Muscle layer of colon (tissue), 2 donors: ENCODE measurements around the gene ALLC.

Source experiments
- H3K27ac ChIP-seq: one replicate; pipeline ENCODE4 v1.7.0; 2013; ENCODE audit warnings: low read depth, mild to moderate bottlenecking, low read length, moderate library complexity
- H3K27me3 ChIP-seq, 2 donors: one replicate each; pipeline ENCODE4 v1.7.0; 2013; ENCODE audit warnings: low read length in 2 of 2, mild to moderate bottlenecking in 2 of 2; ENCODE audit not compliant: insufficient read depth in 2 of 2, control insufficient read depth in 1 of 2
- H3K36me3 ChIP-seq: one replicate; pipeline ENCODE4 v1.7.0; 2013; ENCODE audit warnings: mild to moderate bottlenecking, low read length; ENCODE audit not compliant: insufficient read depth
- H3K4me1 ChIP-seq: one replicate; pipeline ENCODE4 v1.7.0; 2013; ENCODE audit warnings: mild to moderate bottlenecking, low read length; ENCODE audit not compliant: insufficient read depth
- H3K4me3 ChIP-seq, 2 donors: one replicate each; pipeline ENCODE4 v1.7.0; 2013; ENCODE audit warnings: low read length in 2 of 2, low read depth in 1 of 2, mild to moderate bottlenecking in 1 of 2, moderate library complexity in 1 of 2
- H3K9ac ChIP-seq: one replicate; pipeline ENCODE4 v1.7.0; 2013; ENCODE audit warnings: low read length
- H3K9me3 ChIP-seq: one replicate; pipeline ENCODE4 v1.7.0; 2013; ENCODE audit warnings: mild to moderate bottlenecking, low read length
- donor health status: abdominal sarcoma.
- donor health status: Adenocarcinoma of cecum.

The ALLC gene

GRCh38 chr2:3737128-3737527 is 79.1 kb downstream of the ALLC start:
- H3K27me3 ChIP-seq = no peaks in the 10 kb centered on the region
- H3K4me1 ChIP-seq = no peaks in the 10 kb centered on the region
- H3K36me3 ChIP-seq = no peaks in the 10 kb centered on the region
- H3K9ac ChIP-seq = no peak overlapping the region
- H3K27ac ChIP-seq = no peak overlapping the region
- H3K4me3 ChIP-seq = no peak overlapping the region
- H3K9me3 ChIP-seq = no peaks in the 10 kb centered on the region

DNA sequence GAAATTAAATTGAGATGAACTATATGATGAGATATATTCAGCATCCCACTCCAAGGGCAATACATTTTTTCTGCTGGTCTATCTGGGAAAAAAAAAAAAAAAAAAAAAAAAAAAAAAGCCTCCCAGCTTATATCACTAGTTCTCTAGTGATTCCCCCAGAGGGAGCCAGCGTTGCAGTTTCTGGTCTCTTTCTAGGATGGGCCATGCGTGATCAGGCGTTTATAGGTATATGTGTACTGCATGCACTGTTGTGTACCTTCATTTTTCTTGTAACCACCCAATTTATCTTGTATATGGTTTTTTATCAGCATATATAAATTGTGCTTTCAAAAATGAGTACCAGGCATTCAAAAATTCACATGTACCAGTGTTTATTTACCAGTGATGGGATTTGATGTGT is 80.5 kb downstream of the ALLC start:
- Histone ChIP-seq H3K27ac (no peak overlapping the region), H3K27me3 (no peaks in the 10 kb centered on the region), H3K9ac (no peak overlapping the region), H3K36me3 (no peaks in the 10 kb centered on the region), H3K4me1 (no peaks in the 10 kb centered on the region), H3K9me3 (no peaks in the 10 kb centered on the region), H3K4me3 (no peak overlapping the region)

DNA sequence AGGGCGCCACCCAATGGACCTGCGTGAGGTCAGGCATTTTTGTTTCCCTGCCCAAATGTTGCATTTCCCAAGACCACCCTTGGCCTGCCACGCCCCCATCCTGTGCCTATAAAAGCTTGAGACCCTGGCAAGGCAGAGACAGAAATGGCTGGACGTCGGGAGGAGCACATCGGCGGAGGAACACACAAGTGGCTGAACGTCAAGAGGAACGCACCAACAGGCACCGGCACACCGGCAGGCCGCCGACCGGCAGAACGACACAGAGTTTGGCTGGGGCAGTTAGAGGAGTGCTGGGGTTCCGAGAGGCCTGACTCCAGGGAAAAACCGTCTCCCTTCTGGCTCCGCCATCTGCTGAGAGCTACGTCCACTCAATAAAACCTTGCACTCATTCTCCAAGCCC is 81.3 kb downstream of the ALLC start:
- Histone ChIP-seq H3K36me3 (no peaks in the 10 kb centered on the region), H3K4me3 (no peak overlapping the region), H3K9ac (no peak overlapping the region), H3K4me1 (no peaks in the 10 kb centered on the region), H3K9me3 (no peaks in the 10 kb centered on the region), H3K27me3 (no peaks in the 10 kb centered on the region), H3K27ac (no peak overlapping the region)

GRCh38 chr2:3741396-3741795 is 83.4 kb downstream of the ALLC start:
- Histone ChIP-seq H3K9ac (no peak overlapping the region), H3K9me3 (no peaks in the 10 kb centered on the region)

DNA sequence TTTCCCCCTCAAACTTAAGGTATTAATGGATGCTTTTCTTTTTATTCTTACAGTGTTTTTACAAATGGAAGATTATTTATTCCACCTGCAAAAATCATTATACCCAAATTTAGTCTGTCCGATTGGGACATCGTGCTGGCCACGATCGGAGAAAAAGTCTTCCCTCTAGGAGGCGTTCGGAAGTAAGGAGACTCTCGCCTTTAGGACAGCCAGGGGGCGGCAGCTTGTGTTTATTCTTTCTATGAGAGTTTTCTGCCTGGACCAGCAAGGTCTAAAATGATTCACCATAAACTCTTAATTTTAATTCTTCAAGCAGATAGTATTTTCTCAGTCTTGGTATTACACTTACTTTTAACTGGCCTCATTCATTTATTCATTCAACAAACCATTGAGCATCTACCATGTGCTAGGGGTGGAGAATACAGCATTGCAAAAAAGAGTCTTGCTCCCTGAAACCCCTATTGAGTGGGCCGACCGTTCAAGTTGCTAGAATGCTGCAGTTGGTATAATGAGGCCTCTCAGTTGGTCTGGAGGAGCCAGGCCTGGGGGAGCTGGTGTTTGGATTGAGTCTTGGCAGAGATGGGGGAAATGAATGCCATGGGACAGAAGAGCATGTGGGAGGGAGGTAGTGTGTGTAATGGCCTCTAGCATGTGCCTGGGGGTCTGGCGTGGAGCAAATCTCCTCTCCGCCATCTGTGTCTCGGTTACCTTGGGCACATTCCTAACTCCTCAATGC is 84.0 kb downstream of the ALLC start:
- no peaks in the 10 kb centered on the region for H3K36me3 ChIP-seq
- no peaks in the 10 kb centered on the region for H3K9me3 ChIP-seq

More at GRCh38 chr2:3741396-3741795, 83.4 kb downstream of the ALLC start:
- Histone ChIP-seq H3K36me3 (no peaks in the 10 kb centered on the region), H3K4me3 (no peak overlapping the region), H3K27ac (no peak overlapping the region), H3K4me1 (no peaks in the 10 kb centered on the region), H3K27me3 (no peaks in the 10 kb centered on the region)

DNA sequence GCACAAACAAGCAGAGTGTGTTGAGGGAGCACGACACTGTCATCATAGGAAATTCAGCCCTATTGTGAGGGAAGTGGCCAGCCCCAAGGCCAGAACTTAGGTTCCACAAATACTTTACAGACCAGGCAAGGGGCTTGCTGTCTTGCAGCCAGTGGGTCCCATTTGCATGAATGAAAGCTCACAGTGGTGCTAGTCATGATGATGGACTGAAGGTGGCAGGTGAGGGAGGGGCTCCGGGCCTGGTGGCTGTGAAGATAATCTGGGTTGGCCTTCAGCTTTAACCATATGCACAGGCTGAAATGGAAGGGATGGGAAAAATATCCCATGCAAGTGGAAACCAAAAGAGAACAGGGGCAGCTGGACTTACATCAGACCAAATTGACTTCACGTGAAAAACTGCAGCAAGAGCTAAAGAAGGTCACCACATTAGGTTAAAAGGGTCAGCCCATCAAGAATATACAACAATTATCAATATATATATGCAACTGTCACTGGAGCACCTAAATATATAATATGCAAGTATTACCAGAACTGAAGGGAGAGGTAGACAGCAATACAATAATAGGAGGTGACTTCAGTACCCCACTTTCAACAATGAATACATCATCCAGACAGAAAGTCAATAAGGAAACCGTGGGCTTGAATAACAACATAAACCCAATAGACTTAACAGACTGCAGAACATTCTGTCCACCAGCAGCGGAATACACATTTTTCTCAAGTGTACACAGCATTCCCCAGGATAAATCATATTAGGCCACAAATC is 84.9 kb downstream of the ALLC start:
- no peaks in the 10 kb centered on the region for H3K4me1 ChIP-seq
- H3K9me3 ChIP-seq = no peaks in the 10 kb centered on the region
- no peaks in the 10 kb centered on the region for H3K36me3 ChIP-seq
- no peak overlapping the region for H3K9ac ChIP-seq
- no peaks in the 10 kb centered on the region for H3K27me3 ChIP-seq
- H3K27ac ChIP-seq = no peak overlapping the region
- H3K4me3 ChIP-seq = no peak overlapping the region

More for the DNA sequence above, 84.0 kb downstream of the ALLC start:
- H3K4me1 ChIP-seq = no peaks in the 10 kb centered on the region
- no peak overlapping the region for H3K27ac ChIP-seq
- no peak overlapping the region for H3K4me3 ChIP-seq
- no peak overlapping the region for H3K9ac ChIP-seq
- H3K27me3 ChIP-seq = no peaks in the 10 kb centered on the region

GRCh38 chr2:3743951-3744555 is 86.1 kb downstream of the ALLC start:
- Histone ChIP-seq H3K4me1 (no peaks in the 10 kb centered on the region), H3K9me3 (no peaks in the 10 kb centered on the region), H3K4me3 (no peak overlapping the region), H3K27me3 (no peaks in the 10 kb centered on the region), H3K9ac (no peak overlapping the region), H3K27ac (no peak overlapping the region), H3K36me3 (no peaks in the 10 kb centered on the region)

GRCh38 chr2:3745920-3746319 is 87.9 kb downstream of the ALLC start:
- no peaks in the 10 kb centered on the region for H3K9me3 ChIP-seq
- H3K9ac ChIP-seq = no peak overlapping the region
- no peaks in the 10 kb centered on the region for H3K27me3 ChIP-seq
- no peaks in the 10 kb centered on the region for H3K36me3 ChIP-seq
- no peak overlapping the region for H3K4me3 ChIP-seq
- H3K4me1 ChIP-seq = no peaks in the 10 kb centered on the region
- no peak overlapping the region for H3K27ac ChIP-seq

DNA sequence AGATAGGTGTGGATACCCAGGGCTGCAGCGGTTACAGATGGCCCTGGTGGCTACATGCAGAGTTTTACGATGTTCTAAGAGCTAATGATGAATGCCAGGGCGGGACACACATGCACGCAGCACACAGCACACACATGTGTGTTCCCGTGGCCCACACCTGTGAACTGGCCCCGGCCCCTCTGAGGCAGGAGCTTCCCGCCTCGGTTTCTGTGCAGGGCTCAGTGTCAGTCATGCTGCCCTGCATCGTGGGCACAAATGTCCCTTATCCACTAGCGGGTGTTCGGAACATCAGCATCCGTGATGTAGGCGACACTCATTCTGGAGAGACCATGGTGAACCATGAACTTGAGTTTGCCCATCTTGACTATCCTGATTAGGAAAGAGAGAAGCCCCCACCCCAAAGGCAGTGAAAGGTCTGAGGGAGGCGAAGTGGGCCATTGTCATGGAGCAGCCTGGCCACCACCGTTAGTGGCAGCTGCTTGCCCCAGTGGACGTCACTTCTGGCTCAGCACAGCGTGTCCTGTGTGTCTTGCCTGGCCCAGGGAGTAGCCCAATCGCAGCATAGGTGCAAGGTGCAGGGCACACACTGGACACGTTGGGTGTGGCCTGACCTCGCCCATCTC is 89.1 kb downstream of the ALLC start:
- H3K36me3 ChIP-seq = no peaks in the 10 kb centered on the region
- no peaks in the 10 kb centered on the region for H3K27me3 ChIP-seq
- no peak overlapping the region for H3K4me3 ChIP-seq
- no peak overlapping the region for H3K9ac ChIP-seq
- no peaks in the 10 kb centered on the region for H3K9me3 ChIP-seq
- H3K4me1 ChIP-seq = no peaks in the 10 kb centered on the region
- no peak overlapping the region for H3K27ac ChIP-seq

DNA sequence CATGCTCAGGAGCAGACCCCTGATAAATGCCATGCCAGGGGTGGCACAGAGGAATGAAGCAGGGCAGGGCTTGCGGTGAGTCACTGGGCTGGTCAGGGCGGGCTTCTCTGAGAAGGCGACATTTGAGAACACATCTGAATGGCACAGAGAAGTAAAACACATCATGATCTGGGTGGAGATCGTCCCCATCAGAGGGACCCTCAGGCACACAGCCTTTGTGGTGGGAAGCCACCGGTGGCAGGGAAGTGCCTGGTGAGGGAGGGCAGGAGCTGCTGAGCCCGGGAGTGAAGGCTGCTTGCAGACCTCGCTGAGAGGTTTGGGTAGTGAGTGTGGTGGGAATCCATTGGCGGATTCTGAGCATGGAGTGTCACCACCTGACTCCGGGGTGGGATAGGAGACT is 89.8 kb downstream of the ALLC start:
- Histone ChIP-seq H3K4me1 (no peaks in the 10 kb centered on the region), H3K36me3 (no peaks in the 10 kb centered on the region), H3K9ac (no peak overlapping the region), H3K4me3 (no peak overlapping the region), H3K9me3 (no peaks in the 10 kb centered on the region), H3K27me3 (no peaks in the 10 kb centered on the region), H3K27ac (no peak overlapping the region)

GRCh38 chr2:3749201-3749600 is 91.2 kb downstream of the ALLC start:
- Histone ChIP-seq H3K27ac (no peak overlapping the region), H3K27me3 (no peaks in the 10 kb centered on the region), H3K9ac (no peak overlapping the region), H3K4me1 (no peaks in the 10 kb centered on the region), H3K9me3 (no peaks in the 10 kb centered on the region), H3K36me3 (no peaks in the 10 kb centered on the region), H3K4me3 (no peak overlapping the region)
